SU-DHL-6 (cell line): ENCODE data around the gene FBN3.

Experiments used
- H2AFZ ChIP-seq: fragments of 200-600 bp; sonication (generic); 2 replicates; pipeline ENCODE4 v1.6.1; 2014; ENCODE audit warnings: low read depth, mild to moderate bottlenecking, moderate library complexity, mixed read lengths, antibody characterized with exemption, low read length; ENCODE audit not compliant: severe bottlenecking
- H3F3A ChIP-seq: fragments of 200-600 bp; shearing (Covaris generic); 2 replicates; pipeline ENCODE4 v1.6.0; 2016; ENCODE audit warnings: antibody characterized with exemption, mild to moderate bottlenecking; ENCODE audit not compliant: insufficient read depth
- H3K27ac ChIP-seq: fragments of 200-600 bp; sonication (generic); 2 replicates; pipeline ENCODE4 v1.5.1; 2016; ENCODE audit warnings: low read depth, mild to moderate bottlenecking, low read length, moderate library complexity, mixed read lengths
- H3K27me3 ChIP-seq: fragments of 200-600 bp; sonication (generic), shearing (Covaris generic); 2 replicates; pipeline ENCODE4 v1.6.0; 2014; ENCODE audit warnings: mild to moderate bottlenecking, low read length
- H3K36me3 ChIP-seq: fragments of 200-600 bp; sonication (generic); 2 replicates; pipeline ENCODE4 v1.6.1; 2014; ENCODE audit warnings: mild to moderate bottlenecking, low read length, mixed read lengths
- H3K4me2 ChIP-seq: fragments of 300-600, 200-600 bp; shearing (Covaris generic), sonication (generic); 2 replicates; pipeline ENCODE4 v1.6.0; 2014; ENCODE audit warnings: low read length, low read depth, mild to moderate bottlenecking; ENCODE audit not compliant: poor library complexity, severe bottlenecking
- H3K4me3 ChIP-seq: fragments of 200-600 bp; sonication (generic); 2 replicates; pipeline ENCODE4 v1.5.1; 2014; ENCODE audit warnings: antibody characterized with exemption, low read length, mild to moderate bottlenecking, mixed read lengths; ENCODE audit not compliant: insufficient read depth, poor library complexity, severe bottlenecking
- H3K79me2 ChIP-seq: fragments of 200-600 bp; sonication (generic); 2 replicates; pipeline ENCODE4 v1.6.1; 2014; ENCODE audit warnings: mild to moderate bottlenecking, low read length, moderate library complexity; ENCODE audit not compliant: insufficient read depth
- H3K9ac ChIP-seq: fragments of 200-600 bp; sonication (generic); 2 replicates; pipeline ENCODE4 v1.7.0; 2014; ENCODE audit warnings: mild to moderate bottlenecking, low read length
- H3K9me2 ChIP-seq: fragments of 200-600 bp; sonication (generic); replicated peaks from 2 replicates; pipeline ENCODE4 v1.6.1; 2014; ENCODE audit warnings: low read length; ENCODE audit not compliant: insufficient read depth
- H3K9me3 ChIP-seq: fragments of 200-600 bp; sonication (generic); 2 replicates; pipeline ENCODE4 v1.6.1; 2014; ENCODE audit warnings: low read length, mixed read lengths; ENCODE audit not compliant: insufficient read depth
- H4K20me1 ChIP-seq: fragments of 200-600 bp; sonication (generic); 2 replicates; pipeline ENCODE4 v1.6.1; 2014; ENCODE audit warnings: low read depth, mild to moderate bottlenecking, antibody characterized with exemption, low read length, moderate library complexity, mixed read lengths
- EZH2phosphoT487 ChIP-seq: fragments of 200-600 bp; sonication (generic), shearing (Covaris generic); conservative IDR thresholded peaks from 2 replicates; pipeline ENCODE4 v1.6.1; 2018; ENCODE audit warnings: mild to moderate bottlenecking, antibody characterized with exemption, low read length, moderate library complexity, mixed read lengths
- TF ChIP-seq, protein P1 (sequence below): fragments of 200-600 bp; sonication (generic); IDR thresholded peaks from one replicate; pipeline ENCODE4 v1.5.1; 2017; ENCODE audit warnings: antibody characterized with exemption, mild to moderate bottlenecking, low read length, moderate library complexity; ENCODE audit not compliant: insufficient read depth, poor library complexity, severe bottlenecking

The FBN3 gene

GRCh38 chr19:8064911-8065874 is 84.2 kb downstream of the FBN3 start:
- Histone ChIP-seq H3K36me3 (no peaks in the 10 kb centered on the region), H3F3A (no peaks in the 10 kb centered on the region), H2AFZ (no peak overlapping the region), H4K20me1 (no peaks in the 10 kb centered on the region), H3K9ac (no peak overlapping the region), H3K9me2 (no peaks in the 10 kb centered on the region), H3K9me3 (0 out of 2 replicates have a peak, but pooled peaks cover 5% of the 10 kb centered on the region), H3K27ac (no peak overlapping the region), H3K4me3 (no peak overlapping the region), H3K4me2 (no peak overlapping the region), H3K79me2 (no peaks in the 10 kb centered on the region), H3K27me3 (no peaks in the 10 kb centered on the region)
- TF ChIP-seq, protein P1, sequence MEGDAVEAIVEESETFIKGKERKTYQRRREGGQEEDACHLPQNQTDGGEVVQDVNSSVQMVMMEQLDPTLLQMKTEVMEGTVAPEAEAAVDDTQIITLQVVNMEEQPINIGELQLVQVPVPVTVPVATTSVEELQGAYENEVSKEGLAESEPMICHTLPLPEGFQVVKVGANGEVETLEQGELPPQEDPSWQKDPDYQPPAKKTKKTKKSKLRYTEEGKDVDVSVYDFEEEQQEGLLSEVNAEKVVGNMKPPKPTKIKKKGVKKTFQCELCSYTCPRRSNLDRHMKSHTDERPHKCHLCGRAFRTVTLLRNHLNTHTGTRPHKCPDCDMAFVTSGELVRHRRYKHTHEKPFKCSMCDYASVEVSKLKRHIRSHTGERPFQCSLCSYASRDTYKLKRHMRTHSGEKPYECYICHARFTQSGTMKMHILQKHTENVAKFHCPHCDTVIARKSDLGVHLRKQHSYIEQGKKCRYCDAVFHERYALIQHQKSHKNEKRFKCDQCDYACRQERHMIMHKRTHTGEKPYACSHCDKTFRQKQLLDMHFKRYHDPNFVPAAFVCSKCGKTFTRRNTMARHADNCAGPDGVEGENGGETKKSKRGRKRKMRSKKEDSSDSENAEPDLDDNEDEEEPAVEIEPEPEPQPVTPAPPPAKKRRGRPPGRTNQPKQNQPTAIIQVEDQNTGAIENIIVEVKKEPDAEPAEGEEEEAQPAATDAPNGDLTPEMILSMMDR = no peak
- TF ChIP-seq EZH2phosphoT487 = no peak

DNA sequence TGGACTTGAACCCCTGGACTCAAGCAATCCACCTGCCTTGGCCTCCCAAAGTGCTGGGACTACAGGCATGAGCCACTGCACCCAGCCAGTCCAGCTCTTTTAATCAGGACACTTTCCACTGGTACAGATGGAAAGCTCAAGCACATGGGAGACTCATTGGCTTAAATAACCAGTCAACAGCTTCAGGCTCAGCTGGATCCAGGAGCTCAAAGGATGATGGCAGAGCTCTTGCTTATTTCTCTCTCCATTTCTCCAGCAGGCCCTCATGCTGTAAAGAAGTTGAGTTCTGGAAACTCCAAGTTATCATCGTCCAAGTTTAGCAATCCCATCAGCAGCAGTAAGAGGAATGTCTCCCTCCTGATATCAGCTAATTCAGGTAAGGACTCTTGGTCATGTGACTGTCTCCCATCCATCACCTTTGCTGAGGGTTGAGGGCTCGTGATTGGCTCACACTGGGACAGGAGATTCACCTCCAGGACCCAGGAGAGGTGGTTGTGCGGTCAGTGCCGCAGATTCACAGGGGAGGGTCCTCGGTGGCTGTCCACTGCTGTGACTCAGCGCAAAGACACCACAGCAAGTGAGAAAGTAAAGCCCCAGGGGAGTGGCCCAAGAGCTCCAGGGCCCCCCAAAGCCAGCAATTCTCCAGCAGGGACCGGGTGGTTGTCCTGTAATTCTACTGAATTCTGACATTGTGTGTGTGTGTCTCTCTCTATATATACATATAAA is 91.7 kb downstream of the FBN3 start:
- Histone ChIP-seq H3K27me3 (no peaks in the 10 kb centered on the region), H3K36me3 (no peaks in the 10 kb centered on the region), H2AFZ (no peak overlapping the region), H4K20me1 (no peaks in the 10 kb centered on the region), H3K4me2 (no peak overlapping the region), H3F3A (no peaks in the 10 kb centered on the region), H3K9me2 (no peaks in the 10 kb centered on the region), H3K9me3 (no peaks in the 10 kb centered on the region), H3K79me2 (no peaks in the 10 kb centered on the region), H3K9ac (no peak overlapping the region), H3K27ac (no peak overlapping the region), H3K4me3 (no peak overlapping the region)
- TF ChIP-seq EZH2phosphoT487 = no peak
- TF ChIP-seq, protein P1 = no peak

DNA sequence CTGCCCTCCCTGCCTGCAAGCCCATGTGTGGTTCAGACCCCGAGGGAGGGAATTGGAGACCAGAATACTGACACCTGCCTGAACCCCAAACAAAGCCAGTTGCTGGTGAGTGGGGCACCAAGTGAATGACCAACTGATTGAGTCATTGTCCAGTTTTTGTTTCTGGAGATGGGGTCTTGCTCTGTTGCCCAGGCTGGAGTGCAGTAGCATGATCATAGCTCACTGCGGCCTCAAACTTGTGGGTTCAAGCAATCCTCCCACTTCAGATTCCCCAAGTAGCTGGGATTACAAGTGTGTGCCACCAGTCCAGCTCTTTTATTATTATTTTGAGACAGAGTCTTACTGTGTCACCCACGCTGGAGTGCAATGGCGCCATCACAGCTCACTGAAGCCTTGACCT is 92.9 kb downstream of the FBN3 start:
- Histone ChIP-seq H3K27ac (no peak overlapping the region), H3K9ac (no peak overlapping the region), H3K9me3 (no peaks in the 10 kb centered on the region), H3F3A (no peaks in the 10 kb centered on the region), H4K20me1 (no peaks in the 10 kb centered on the region), H2AFZ (no peak overlapping the region), H3K9me2 (no peaks in the 10 kb centered on the region), H3K36me3 (no peaks in the 10 kb centered on the region), H3K4me3 (no peak overlapping the region), H3K27me3 (no peaks in the 10 kb centered on the region), H3K4me2 (no peak overlapping the region), H3K79me2 (no peaks in the 10 kb centered on the region)
- TF ChIP-seq EZH2phosphoT487 = no peak
- TF ChIP-seq, protein P1 = no peak
